SK-N-MC (cell line): Measurements from ENCODE around the gene ABTB2.

Source experiments
- EZH2 ChIP-seq: fragments of 200-600 bp; sonication (generic); IDR thresholded peaks from one replicate; pipeline ENCODE4 v1.6.1; 2017; ENCODE audit warnings: antibody characterized with exemption
- POLR2AphosphoS5 ChIP-seq: IDR thresholded peaks from 2 replicates; pipeline ENCODE4 v1.6.1; 2012; ENCODE audit warnings: mild to moderate bottlenecking, low read depth, low read length, borderline replicate concordance

DNA sequence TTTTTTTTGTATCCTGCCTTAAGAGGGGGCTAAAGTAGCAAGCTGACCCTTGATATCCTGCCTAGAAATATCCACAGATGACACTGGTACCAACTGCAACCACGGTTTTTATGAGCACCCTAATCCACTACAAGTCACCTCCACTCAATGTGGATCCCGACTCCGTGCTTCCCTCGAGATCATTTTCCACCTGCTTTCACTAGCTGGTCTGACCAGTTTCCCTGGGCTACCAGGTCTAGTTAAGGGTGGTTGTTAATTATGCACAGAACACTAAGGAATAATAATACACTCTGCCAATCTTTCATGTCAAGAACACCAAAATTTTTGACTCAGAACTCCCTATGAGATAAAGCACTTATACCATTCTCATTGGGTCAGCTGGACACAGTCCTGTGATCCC is 82.3 kb downstream of the ABTB2 start:
- TF ChIP-seq EZH2: no peak
- no peak for TF ChIP-seq POLR2AphosphoS5
